Lung microvascular endothelial cell (primary cell): ENCODE measurements around the gene ZBED3. TPM values are rescaled to one million over a fixed set of nuclear protein-coding genes. Genes with fewer than 3 reads are reported as not detected.

Experiments
- DNase-seq, 2 donors: peaks; one replicate each; pipeline versions ENCODE4 v3.0.0 to v3.0.0-alpha.2; 2010; ENCODE audit warnings: low read depth in 2 of 2
- total RNA-seq: library from RNA; depleted of rRNA; stranded (reverse); fragments of >200 nt; gene quantifications from 2 replicates; pipeline ENCODE4 v1.2.1, GENCODE V29; 2014

ZBED3 gene
- total RNA-seq, 1 donor from 2014 or later: 1.2 TPM

GRCh38 chr5:77077829-77078176 lies 9.3 kb downstream of the ZBED3 start:
- DNase-seq: no peak

- DNase-seq: peak; percentile 72 to 80
These were observed 9.9 kb downstream of the ZBED3 start for GRCh38 chr5:77076961-77077828.

GRCh38 chr5:77074745-77075144 lies 12.3 kb downstream of the ZBED3 start:
- no peak for DNase-seq

- DNase-seq: no peak
These were observed 13.4 kb downstream of the ZBED3 start for GRCh38 chr5:77073667-77074066.

GRCh38 chr5:77066823-77067442 lies 20.2 kb downstream of the ZBED3 start:
- DNase-seq: peak in 1 of 2 donors; percentile 58

- DNase-seq: no peak
These were observed 20.9 kb downstream of the ZBED3 start for GRCh38 chr5:77066184-77066583.

GRCh38 chr5:77065256-77065655 lies 21.8 kb downstream of the ZBED3 start:
- DNase-seq: no peak

GRCh38 chr5:77064040-77064439 lies 23.0 kb downstream of the ZBED3 start:
- no peak for DNase-seq

GRCh38 chr5:77046416-77047073 lies 40.5 kb downstream of the ZBED3 start:
- no peak for DNase-seq

GRCh38 chr5:77035950-77036349 lies 51.1 kb downstream of the ZBED3 start:
- no peak for DNase-seq

GRCh38 chr5:77033338-77033737 lies 53.7 kb downstream of the ZBED3 start:
- DNase-seq: no peak

GRCh38 chr5:77032635-77033034 lies 54.5 kb downstream of the ZBED3 start:
- DNase-seq: no peak

GRCh38 chr5:77031891-77032290 lies 55.2 kb downstream of the ZBED3 start:
- no peak for DNase-seq

- peak; percentile 82 to 94 for DNase-seq
These were observed 56.7 kb downstream of the ZBED3 start, which contains the start of gene AGGF1 for GRCh38 chr5:77030097-77031071. Gene AGGF1 (plus strand): TSS chr5:77030404. CDS start chr5:77030767, 363 bp downstream.

GRCh38 chr5:77029376-77029885 lies 57.7 kb downstream of the ZBED3 start:
- no peak for DNase-seq

GRCh38 chr5:77028631-77029375 lies 58.3 kb downstream of the ZBED3 start:
- no peak for DNase-seq

- no peak for DNase-seq
These were observed 62.6 kb downstream of the ZBED3 start for GRCh38 chr5:77024490-77024889.

GRCh38 chr5:77022511-77023417 lies 64.3 kb downstream of the ZBED3 start:
- DNase-seq: no peak
